Mucosa of gallbladder (tissue), 1 donor: ENCODE measurements around the gene SIAE. TPM values are rescaled to one million over a fixed set of nuclear protein-coding genes. Genes with fewer than 3 reads are reported as not detected.

Experiments
- total RNA-seq: library from RNA; stranded (reverse); gene quantifications from one replicate; pipeline ENCODE4 v1.2.1, GENCODE V29; 2021
- donor health status: DM: no; HTN: no; CAD: no.

Gene SIAE
- total RNA-seq, 1 donor from 2014 or later = 33.1 TPM

Other genes with a start within 250 kb of the SIAE start
- gene OR8B4, start 248.9 kb downstream of the SIAE start, total RNA-seq = not detected
- not detected for gene OR8B8, start 228.0 kb downstream of the SIAE start, total RNA-seq
- not detected for gene OR8B12, start 130.1 kb downstream of the SIAE start, total RNA-seq
- not detected for gene OR8A1, start 103.7 kb downstream of the SIAE start, total RNA-seq
- not detected for gene PANX3, start 62.3 kb downstream of the SIAE start, total RNA-seq
- gene TBRG1, start 50.9 kb downstream of the SIAE start, total RNA-seq = 43.9 TPM
- 6.4 TPM for gene SPA17, start 165 bp upstream of the SIAE start, total RNA-seq
- gene NRGN, start 66.2 kb upstream of the SIAE start, total RNA-seq = 6.1 TPM
- 24.3 TPM for gene VSIG2, start 78.5 kb upstream of the SIAE start, total RNA-seq
- gene ESAM, start 88.6 kb upstream of the SIAE start, total RNA-seq = 22.0 TPM
- 12.1 TPM for gene MSANTD2, start 126.7 kb upstream of the SIAE start, total RNA-seq
- 12.9 TPM for gene ROBO3, start 191.7 kb upstream of the SIAE start, total RNA-seq
- gene ROBO4, start 224.1 kb upstream of the SIAE start, total RNA-seq = 13.8 TPM
- gene HEPN1, start 245.5 kb upstream of the SIAE start, total RNA-seq = not detected